Activated CD4-positive, CD25-positive, alpha-beta regulatory T cell treated with anti-CD3 and anti-CD28 coated beads, Interleukin-2, amount 50 U/mL, for 72 hours (primary cell): ENCODE data around the gene KIF5C.

Experiments used
- DNase-seq: peaks from one replicate; pipeline ENCODE4 v3.0.0; 2021

Gene KIF5C

GRCh38 chr2:148888003-148888501, 13.0 kb downstream of the KIF5C start:
- DNase-seq: no peak

- DNase-seq: no peak
Measured at GRCh38 chr2:148888986-148889385, 14.0 kb downstream of the KIF5C start.

- DNase-seq: no peak
Measured at GRCh38 chr2:148893906-148894305, 18.9 kb downstream of the KIF5C start.

- DNase-seq: no peak
Measured at GRCh38 chr2:148896136-148896535, 21.1 kb downstream of the KIF5C start.

- no peak for DNase-seq
Measured at GRCh38 chr2:148899638-148900318, 24.8 kb downstream of the KIF5C start.

GRCh38 chr2:148900350-148900837, 25.4 kb downstream of the KIF5C start:
- DNase-seq: no peak

- DNase-seq: no peak
Measured at GRCh38 chr2:148901142-148901541, 26.1 kb downstream of the KIF5C start.

- DNase-seq: no peak
Measured at GRCh38 chr2:148902798-148903197, 27.8 kb downstream of the KIF5C start.

GRCh38 chr2:148903294-148903693, 28.3 kb downstream of the KIF5C start:
- no peak for DNase-seq

- DNase-seq: no peak
Measured at GRCh38 chr2:148903979-148904378, 29.0 kb downstream of the KIF5C start.

GRCh38 chr2:148906124-148906523, 31.1 kb downstream of the KIF5C start:
- no peak for DNase-seq

GRCh38 chr2:148907085-148907785, 32.2 kb downstream of the KIF5C start:
- DNase-seq: no peak

- DNase-seq: no peak
Measured at GRCh38 chr2:148909114-148909513, 34.1 kb downstream of the KIF5C start.

GRCh38 chr2:148913061-148913460, 38.0 kb downstream of the KIF5C start:
- DNase-seq: no peak

GRCh38 chr2:148913492-148913891, 38.5 kb downstream of the KIF5C start:
- DNase-seq: no peak

GRCh38 chr2:148914463-148914862, 39.4 kb downstream of the KIF5C start:
- DNase-seq: no peak

GRCh38 chr2:148917431-148917830, 42.4 kb downstream of the KIF5C start:
- DNase-seq: no peak

- DNase-seq: no peak
Measured at GRCh38 chr2:148918554-148918953, 43.5 kb downstream of the KIF5C start.

- no peak for DNase-seq
Measured at GRCh38 chr2:148920559-148920958, 45.5 kb downstream of the KIF5C start.

GRCh38 chr2:148922062-148922461, 47.0 kb downstream of the KIF5C start:
- no peak for DNase-seq

GRCh38 chr2:148922776-148923475, 47.9 kb downstream of the KIF5C start:
- DNase-seq: no peak

GRCh38 chr2:148924514-148925178, 49.6 kb downstream of the KIF5C start:
- DNase-seq: no peak
